ENCODE measurements around the gene SHANK3.

Gene SHANK3

DNA sequence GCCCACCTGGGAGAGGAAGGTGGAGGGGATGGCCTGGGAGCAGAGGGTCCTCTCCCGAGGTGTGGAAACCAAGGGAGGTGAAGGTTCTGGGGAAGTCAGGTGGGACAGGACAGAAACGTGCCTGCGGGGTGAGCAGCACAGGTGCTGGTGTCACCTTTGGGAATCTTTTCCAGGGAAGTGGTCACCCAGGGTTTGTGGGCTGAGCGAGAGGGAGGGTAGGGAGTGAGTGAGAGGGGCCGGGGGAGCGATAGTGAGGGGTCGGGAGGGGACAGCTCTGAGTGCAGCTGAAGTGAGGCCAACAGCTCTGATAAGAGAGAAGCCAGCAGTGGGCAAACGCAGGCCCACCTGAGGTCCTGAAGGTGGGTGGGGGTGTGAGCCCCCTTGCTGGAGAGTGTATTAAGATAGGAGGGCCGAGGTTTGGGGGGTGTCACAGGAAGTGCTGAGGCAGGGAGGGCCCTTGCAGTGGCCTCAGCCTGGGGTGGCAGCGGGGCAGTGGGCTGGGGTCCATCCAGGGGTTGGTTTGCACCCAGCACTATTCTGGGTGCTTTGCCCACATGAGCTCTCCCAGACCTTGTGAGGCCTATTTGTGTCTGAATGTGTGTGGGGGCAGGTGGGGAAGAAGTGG is 1.6 kb upstream of the SHANK3 start:
- Mint-ChIP-seq H3K36me3 (no peaks in the 10 kb centered on the region), H3K27me3 (peaks cover 65% of the 10 kb centered on the region), H3K9me3 (no peaks in the 10 kb centered on the region), H3K27ac (no peak overlapping the region), H3K4me1 (peaks cover 8% of the 10 kb centered on the region), H3K4me3 (no peak overlapping the region)
- no peak for DNase-seq
- CTCF ChIA-PET, result no interaction called here

GRCh38 chr22:50671641-50672040 is 982 bp upstream of the SHANK3 start:
- Mint-ChIP-seq H3K27ac (no peak overlapping the region), H3K27me3 (peaks cover 71% of the 10 kb centered on the region)
- CTCF ChIA-PET, result no interaction called here

DNA sequence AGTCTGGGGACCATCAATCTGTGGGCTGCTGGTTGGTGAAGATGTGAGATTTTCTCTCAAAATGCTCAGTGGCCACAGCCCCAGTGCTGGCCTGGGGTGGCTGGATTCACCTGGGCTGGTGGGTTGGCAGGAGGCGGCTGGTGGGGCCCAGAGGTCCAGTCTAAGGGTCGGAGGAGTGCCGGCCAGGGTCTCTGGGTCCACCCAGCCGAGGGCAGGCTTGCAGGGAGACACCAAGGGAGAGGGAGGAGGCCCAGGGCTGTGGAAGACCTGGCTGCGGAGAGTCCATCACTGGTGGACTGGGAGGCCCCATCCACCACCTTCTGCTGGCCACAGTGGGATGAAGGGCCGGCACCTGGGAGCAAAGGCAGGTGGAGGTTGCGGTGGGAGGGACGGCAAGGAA is 582 bp upstream of the SHANK3 start:
- no peaks in the 10 kb centered on the region for H3K36me3 Mint-ChIP-seq
- H3K4me1 Mint-ChIP-seq, result peaks cover 8% of the 10 kb centered on the region
- no peak overlapping the region for H3K4me3 Mint-ChIP-seq
- no peaks in the 10 kb centered on the region for H3K9me3 Mint-ChIP-seq
- CTCF ChIA-PET, result no interaction called here
- no peak overlapping the region for H3K27ac Mint-ChIP-seq
- peaks cover 75% of the 10 kb centered on the region for H3K27me3 Mint-ChIP-seq
- no peak for DNase-seq

More at GRCh38 chr22:50671641-50672040, 982 bp upstream of the SHANK3 start:
- DNase-seq, result no peak
- Mint-ChIP-seq H3K4me3 (no peak overlapping the region), H3K36me3 (no peaks in the 10 kb centered on the region), H3K9me3 (no peaks in the 10 kb centered on the region), H3K4me1 (peaks cover 8% of the 10 kb centered on the region)

DNA sequence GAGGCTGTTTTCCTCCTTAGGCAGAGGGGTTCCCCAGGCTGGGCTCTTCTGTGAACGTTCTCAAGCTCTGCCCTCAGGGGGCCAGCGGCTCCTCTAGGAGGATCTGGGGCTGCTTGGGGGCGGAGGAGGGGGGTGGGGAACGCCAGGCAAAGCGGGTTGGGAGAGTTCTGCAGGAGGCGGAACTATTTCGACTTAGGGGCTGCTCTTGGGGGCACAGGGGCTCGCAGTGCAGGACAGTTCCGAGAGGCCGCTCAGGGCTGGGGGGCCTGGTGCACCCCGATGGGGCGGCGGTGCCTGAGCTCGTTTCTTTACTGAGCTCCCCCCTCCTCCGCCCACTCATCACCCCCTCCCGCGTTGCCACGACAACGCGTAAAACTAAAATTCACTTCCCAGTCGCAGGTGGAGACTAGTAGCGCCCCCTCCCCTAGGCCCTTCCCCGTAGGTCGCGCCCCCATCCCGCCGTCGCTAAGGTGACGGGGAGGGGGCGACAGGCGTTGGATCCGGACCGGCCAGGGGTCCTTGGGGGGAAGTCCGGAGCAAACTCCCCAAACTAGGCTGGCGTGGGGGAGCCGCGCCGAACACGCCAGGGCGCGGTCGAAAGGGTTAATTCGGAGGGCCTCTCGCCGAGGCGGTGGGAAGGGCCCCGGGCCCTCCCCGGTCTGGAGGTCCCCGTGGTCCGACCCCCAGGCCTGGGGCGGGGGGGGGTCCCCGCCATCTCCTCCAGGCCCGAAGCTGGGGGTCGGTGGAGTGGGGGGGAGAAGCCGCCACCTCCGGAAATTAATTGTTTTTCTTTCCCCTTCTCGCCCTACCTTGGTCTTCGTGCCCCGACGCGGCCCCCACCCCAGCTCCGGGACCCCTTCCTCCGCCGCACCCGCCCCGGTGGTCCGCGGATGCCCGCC is 857 bp downstream of the SHANK3 start:
- Mint-ChIP-seq H3K36me3 (no peaks in the 10 kb centered on the region), H3K4me1 (peaks cover 8% of the 10 kb centered on the region), H3K4me3 (peak overlapping the region; percentile 18), H3K27ac (no peak overlapping the region), H3K9me3 (no peaks in the 10 kb centered on the region), H3K27me3 (peaks cover 85% of the 10 kb centered on the region)
- DNase-seq, result peak; percentile 40
- CTCF ChIA-PET, result no interaction called here

DNA sequence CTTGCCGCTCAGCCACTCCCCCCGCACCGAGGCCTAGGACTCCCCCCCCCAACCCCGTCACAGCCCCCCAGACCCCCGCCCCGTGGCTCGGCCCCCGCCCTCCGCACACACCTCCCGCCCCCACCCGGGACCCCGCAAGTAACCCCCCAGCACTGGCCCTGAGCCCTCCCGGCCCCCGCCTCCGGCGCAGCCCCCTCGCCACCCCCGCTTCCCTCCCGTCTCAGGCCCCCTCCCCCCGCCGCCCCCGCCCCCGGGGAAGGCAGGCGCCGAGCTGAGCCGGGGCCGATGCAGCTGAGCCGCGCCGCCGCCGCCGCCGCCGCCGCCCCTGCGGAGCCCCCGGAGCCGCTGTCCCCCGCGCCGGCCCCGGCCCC is 1.5 kb downstream of the SHANK3 start:
- CTCF ChIA-PET, result no interaction called here
- H3K9me3 Mint-ChIP-seq, result no peaks in the 10 kb centered on the region
- H3K36me3 Mint-ChIP-seq, result no peaks in the 10 kb centered on the region
- no peak overlapping the region for H3K27ac Mint-ChIP-seq
- DNase-seq, result no peak
- H3K4me1 Mint-ChIP-seq, result peaks cover 8% of the 10 kb centered on the region
- H3K4me3 Mint-ChIP-seq, result no peak overlapping the region
- peaks cover 85% of the 10 kb centered on the region for H3K27me3 Mint-ChIP-seq

GRCh38 chr22:50674606-50675552 is 2.3 kb downstream of the SHANK3 start:
- Mint-ChIP-seq H3K4me1 (peaks cover 8% of the 10 kb centered on the region), H3K36me3 (no peaks in the 10 kb centered on the region), H3K4me3 (peak overlapping the region; percentile 47), H3K27me3 (peaks cover 77% of the 10 kb centered on the region), H3K27ac (no peak overlapping the region), H3K9me3 (peaks cover 5% of the 10 kb centered on the region)
- DNase-seq, result peak; percentile 30
- CTCF ChIA-PET, result no interaction called here

- CTCF ChIA-PET, result no interaction called here
- no peak overlapping the region for H3K27ac Mint-ChIP-seq
- peaks cover 8% of the 10 kb centered on the region for H3K4me1 Mint-ChIP-seq
- H3K27me3 Mint-ChIP-seq, result peaks cover 71% of the 10 kb centered on the region
- H3K9me3 Mint-ChIP-seq, result peaks cover 5% of the 10 kb centered on the region
- no peak for DNase-seq
- no peaks in the 10 kb centered on the region for H3K36me3 Mint-ChIP-seq
- H3K4me3 Mint-ChIP-seq, result peak overlapping the region; percentile 47
These were observed 3.0 kb downstream of the SHANK3 start for GRCh38 chr22:50675553-50676179.

- peaks cover 8% of the 10 kb centered on the region for H3K4me1 Mint-ChIP-seq
- CTCF ChIA-PET, result no interaction called here
- no peak overlapping the region for H3K27ac Mint-ChIP-seq
- H3K4me3 Mint-ChIP-seq, result no peak overlapping the region
- no peaks in the 10 kb centered on the region for H3K36me3 Mint-ChIP-seq
- peaks cover 66% of the 10 kb centered on the region for H3K27me3 Mint-ChIP-seq
- peaks cover 8% of the 10 kb centered on the region for H3K9me3 Mint-ChIP-seq
- DNase-seq, result no peak
These were observed 3.6 kb downstream of the SHANK3 start for GRCh38 chr22:50676180-50676636.

- Mint-ChIP-seq H3K9me3 (peaks cover 10% of the 10 kb centered on the region), H3K27me3 (peaks cover 59% of the 10 kb centered on the region), H3K4me3 (no peak overlapping the region), H3K4me1 (peaks cover 8% of the 10 kb centered on the region), H3K27ac (no peak overlapping the region), H3K36me3 (no peaks in the 10 kb centered on the region)
- CTCF ChIA-PET, result no interaction called here
- DNase-seq, result no peak
These were observed 4.3 kb downstream of the SHANK3 start for GRCh38 chr22:50676661-50677492.

GRCh38 chr22:50677493-50678217 is 5.0 kb downstream of the SHANK3 start:
- Mint-ChIP-seq H3K27me3 (peaks cover 51% of the 10 kb centered on the region), H3K4me3 (no peak overlapping the region), H3K27ac (no peak overlapping the region), H3K4me1 (peaks cover 6% of the 10 kb centered on the region), H3K36me3 (no peaks in the 10 kb centered on the region), H3K9me3 (peaks cover 11% of the 10 kb centered on the region)
- no peak for DNase-seq
- CTCF ChIA-PET, result no interaction called here

DNA sequence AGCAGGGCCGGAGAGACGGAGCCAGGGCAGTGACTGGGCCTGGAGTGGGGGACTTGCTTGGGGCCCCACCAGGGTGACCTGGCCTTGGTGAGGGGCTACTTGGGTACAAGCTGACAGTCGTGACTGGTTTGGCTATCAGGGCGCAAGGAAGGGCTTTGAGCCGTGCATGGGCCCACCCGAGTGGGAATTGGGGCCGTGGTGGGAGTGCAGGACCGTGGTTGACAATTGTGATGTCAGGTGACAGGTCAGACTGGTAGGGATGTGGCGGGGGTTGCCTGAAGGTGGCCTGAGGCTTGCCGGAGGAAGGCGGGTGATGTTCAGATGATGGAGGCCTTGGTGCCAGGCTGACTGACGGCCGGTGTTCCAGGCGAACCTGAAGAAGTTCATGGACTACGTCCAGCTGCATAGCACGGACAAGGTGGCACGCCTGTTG is 5.6 kb downstream of the SHANK3 start:
- no peak overlapping the region for H3K4me3 Mint-ChIP-seq
- H3K27ac Mint-ChIP-seq, result no peak overlapping the region
- H3K4me1 Mint-ChIP-seq, result peaks cover 2% of the 10 kb centered on the region
- H3K9me3 Mint-ChIP-seq, result peaks cover 16% of the 10 kb centered on the region
- peaks cover 46% of the 10 kb centered on the region for H3K27me3 Mint-ChIP-seq
- no peaks in the 10 kb centered on the region for H3K36me3 Mint-ChIP-seq
- CTCF ChIA-PET, result no interaction called here
- no peak for DNase-seq

DNA sequence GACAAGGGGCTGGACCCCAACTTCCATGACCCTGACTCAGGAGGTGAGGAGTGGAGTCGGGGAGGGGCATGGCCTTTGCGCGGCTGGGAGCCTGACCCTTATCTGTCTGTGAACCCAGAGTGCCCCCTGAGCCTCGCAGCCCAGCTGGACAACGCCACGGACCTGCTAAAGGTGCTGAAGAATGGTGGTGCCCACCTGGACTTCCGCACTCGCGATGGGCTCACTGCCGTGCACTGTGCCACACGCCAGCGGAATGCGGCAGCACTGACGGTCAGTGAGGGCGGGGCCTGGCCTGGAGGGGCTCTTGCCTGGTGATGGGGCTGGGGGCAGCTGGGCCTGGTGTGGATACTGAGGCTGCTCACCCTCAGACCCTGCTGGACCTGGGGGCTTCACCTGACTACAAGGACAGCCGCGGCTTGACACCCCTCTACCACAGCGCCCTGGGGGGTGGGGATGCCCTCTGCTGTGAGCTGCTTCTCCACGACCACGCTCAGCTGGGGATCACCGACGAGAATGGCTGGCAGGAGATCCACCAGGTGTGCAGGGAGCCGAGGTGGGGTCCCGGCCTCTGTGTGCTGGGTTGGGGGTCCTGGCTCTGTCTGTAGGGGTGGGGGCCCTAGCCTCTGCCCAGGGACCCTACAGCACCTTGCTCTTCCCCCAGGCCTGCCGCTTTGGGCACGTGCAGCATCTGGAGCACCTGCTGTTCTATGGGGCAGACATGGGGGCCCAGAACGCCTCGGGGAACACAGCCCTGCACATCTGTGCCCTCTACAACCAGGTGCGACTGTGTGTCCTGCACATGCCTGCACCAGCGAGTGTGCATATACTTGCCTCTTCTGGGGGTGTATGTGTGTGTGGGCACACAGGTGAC is 6.3 kb downstream of the SHANK3 start:
- CTCF ChIA-PET, result no interaction called here
- Mint-ChIP-seq H3K27me3 (peaks cover 39% of the 10 kb centered on the region), H3K4me3 (no peak overlapping the region), H3K4me1 (peaks cover 2% of the 10 kb centered on the region), H3K9me3 (peaks cover 18% of the 10 kb centered on the region), H3K36me3 (no peaks in the 10 kb centered on the region), H3K27ac (no peak overlapping the region)
- no peak for DNase-seq
